ENCODE data around the gene MIB1. TPM values are rescaled to one million over a fixed set of nuclear protein-coding genes. Genes with fewer than 3 reads are reported as not detected.
A peak's percentile ranks its signal among the peaks of the same experiment; 100 is the strongest.

The MIB1 gene
- 24.4 and 25.5 TPM in 2 replicates for total RNA-seq
- 22.8 TPM for total RNA-seq (2013)
- 1.8 and 3.4 TPM in 2 replicates for polyA plus RNA-seq
- 9.1 and 10.5 TPM in 2 replicates for polyA minus RNA-seq

GRCh38 chr18:21740538-21741311 lies at the start of gene MIB1:
TSS of gene MIB1 (plus strand) at chr18:21740792. CDS start at chr18:21741584, 792 bp downstream.
- no peaks in the 10 kb centered on the region for H3K27me3 Mint-ChIP-seq
- peak within 1 kb of the TSS; percentile 95 for H3K4me3 Mint-ChIP-seq
- H3K4me1 ChIP-seq (ENCODE audit: control insufficient read depth in 2 of 2, insufficient read depth in 2 of 2, low read length in 2 of 2) = peaks cover 9 to 13% of the 10 kb centered on the region in 2 donors
- H3K4me3 ChIP-seq (ENCODE audit: control extremely low read depth in 1 of 5, extremely low read depth in 1 of 5, insufficient read depth in 1 of 5, low read depth in 2 of 5, low read length in 4 of 5) = peak within 1 kb of the TSS; percentile 51 to 98 (median 94)
- WGBS (ENCODE audit: insufficient coverage) = under 1% methylated on average over 76 of the region's 76 CpGs
- peak within 1 kb of the TSS; percentile 95 for H3K9ac ChIP-seq (ENCODE audit: low read length)
- CTCF ChIA-PET = interaction anchor here (1.0 to 1.2 kb wide), 3 partner anchors 36 to 140 kb away, joined by 3 to 10 read pairs (median 5); partner anchors contain the start of genes ABHD3 and ESCO1
- H3K9me3 ChIP-seq (ENCODE audit: control extremely low read depth in 1 of 3, control insufficient read depth in 2 of 3, insufficient read depth in 1 of 3, low read length in 2 of 3) = no peaks in the 10 kb centered on the region
- no peak for TF ChIP-seq EZH2 (IDR thresholded peaks at IDR 0.05; ENCODE audit: borderline replicate concordance, insufficient read depth, low read depth, low read length, poor library complexity, severe bottlenecking)
- no peak for TF ChIP-seq CTCF (IDR thresholded peaks at IDR 0.05)
- intact Hi-C loops (cut with micrococcal nuclease) = loop anchor here (1.0 to 2.0 kb wide), 4 partner anchors 36 to 140 kb away; partner anchors contain the start of genes ABHD3, ESCO1 and SNRPD1
- peak within 1 kb of the TSS; percentile 86 for H3K27ac ChIP-seq (ENCODE audit: low read length in 2 of 2)
- H3K4me1 Mint-ChIP-seq = peaks cover 30% of the 10 kb centered on the region
- DNase-seq = peak; percentile 98
- H3K27me3 ChIP-seq (replicated peaks in 1 of 4; ENCODE audit: control extremely low read depth in 1 of 4, control insufficient read depth in 3 of 4, insufficient read depth in 4 of 4, low read length in 3 of 4) = no peaks in the 10 kb centered on the region
- POLR2A ChIA-PET = interaction anchor here (0.5 to 2.8 kb wide), 5 partner anchors 8 to 193 kb away, joined by 3 to 16 read pairs (median 5); partner anchors contain the start of genes ABHD3, ESCO1 and SNRPD1
- peaks cover 5% of the 10 kb centered on the region for H4K20me1 ChIP-seq (ENCODE audit: control insufficient read depth, insufficient read depth, low read length, poor library complexity, severe bottlenecking)
- no peaks in the 10 kb centered on the region for H3K36me3 ChIP-seq (replicated peaks in 1 of 2; ENCODE audit: control extremely low read depth in 1 of 2, control insufficient read depth in 1 of 2, extremely low read depth in 1 of 2, insufficient read depth in 2 of 2, low read length in 1 of 2)
- H2AFZ ChIP-seq (ENCODE audit: insufficient read depth, low read depth, low read length, poor library complexity, severe bottlenecking) = peak within 1 kb of the TSS; percentile 99
- H3K4me2 ChIP-seq (replicated peaks; ENCODE audit: low read depth, low read length, poor library complexity, severe bottlenecking) = peak within 1 kb of the TSS; percentile 99
- peaks cover 17% of the 10 kb centered on the region for H3K79me2 ChIP-seq (ENCODE audit: control insufficient read depth, insufficient read depth, low read length)
- H3K9me3 Mint-ChIP-seq (ENCODE audit: insufficient read depth) = no peaks in the 10 kb centered on the region
- peak within 1 kb of the TSS; percentile 97 for H3K27ac Mint-ChIP-seq
- ATAC-seq (ENCODE audit: low read depth) = peak; percentile 98

DNA sequence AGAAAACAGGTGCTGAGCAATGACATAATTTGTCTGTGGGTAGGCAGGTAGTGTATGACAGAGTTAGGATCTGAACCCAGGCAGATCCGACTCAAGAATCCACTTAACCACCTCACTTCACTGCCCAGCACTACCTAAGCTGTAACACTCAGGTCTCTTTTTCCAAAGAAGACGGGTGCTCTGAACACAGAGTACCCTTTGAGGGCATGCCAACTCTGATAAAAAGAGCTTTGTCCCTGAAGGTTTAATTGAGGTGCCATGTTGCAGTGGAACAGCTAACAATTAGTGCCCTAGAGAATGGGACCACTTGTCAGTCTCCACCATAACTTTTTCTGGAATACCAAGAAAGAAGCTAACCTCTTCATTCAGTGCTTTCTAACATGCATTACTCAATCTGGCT lies 47.3 kb upstream of the MIB1 start:
- Histone ChIP-seq H3K9me3 (ENCODE audit: control extremely low read depth in 1 of 3, control insufficient read depth in 2 of 3, insufficient read depth in 1 of 3, low read length in 2 of 3) (peaks cover 2 to 9% (median 6%) of the 10 kb centered on the region in 3 donors), H3K9ac (ENCODE audit: low read length) (no peak overlapping the region), H3K4me1 (ENCODE audit: control insufficient read depth in 2 of 2, insufficient read depth in 2 of 2, low read length in 2 of 2) (no peaks in the 10 kb centered on the region), H3K4me3 (ENCODE audit: control extremely low read depth in 1 of 5, extremely low read depth in 1 of 5, insufficient read depth in 1 of 5, low read depth in 2 of 5, low read length in 4 of 5) (no peak overlapping the region), H3K36me3 (replicated peaks in 1 of 2; ENCODE audit: control extremely low read depth in 1 of 2, control insufficient read depth in 1 of 2, extremely low read depth in 1 of 2, insufficient read depth in 2 of 2, low read length in 1 of 2) (peaks cover 6 to 25% of the 10 kb centered on the region in 2 experiments), H3K27me3 (replicated peaks in 1 of 4; ENCODE audit: control extremely low read depth in 1 of 4, control insufficient read depth in 3 of 4, insufficient read depth in 4 of 4, low read length in 3 of 4) (no peaks in the 10 kb centered on the region), H3K27ac (ENCODE audit: low read length in 2 of 2) (no peak overlapping the region), H3K79me2 (ENCODE audit: control insufficient read depth, insufficient read depth, low read length) (peaks cover 11% of the 10 kb centered on the region), H2AFZ (ENCODE audit: insufficient read depth, low read depth, low read length, poor library complexity, severe bottlenecking) (no peak overlapping the region), H4K20me1 (ENCODE audit: control insufficient read depth, insufficient read depth, low read length, poor library complexity, severe bottlenecking) (no peaks in the 10 kb centered on the region), H3K4me2 (replicated peaks; ENCODE audit: low read depth, low read length, poor library complexity, severe bottlenecking) (no peak overlapping the region)
- no CpG with 5 or more reads among the region's 2 CpGs for WGBS (ENCODE audit: insufficient coverage)
- POLR2A ChIA-PET = no interaction called here
- no peaks in the 10 kb centered on the region for H3K27me3 Mint-ChIP-seq
- no peak overlapping the region for H3K4me3 Mint-ChIP-seq
- no peak for ATAC-seq (ENCODE audit: low read depth)
- intact Hi-C loops (cut with micrococcal nuclease) = no loop called here
- CTCF ChIA-PET = interaction anchor here (2.0 kb wide), 1 partner anchor 8 kb away, joined by 5 read pairs; no protein-coding TSS in a partner anchor
- TF ChIP-seq EZH2 (IDR thresholded peaks at IDR 0.05; ENCODE audit: borderline replicate concordance, insufficient read depth, low read depth, low read length, poor library complexity, severe bottlenecking) (no peak), CTCF (IDR thresholded peaks at IDR 0.05) (no peak)
- H3K27ac Mint-ChIP-seq = no peak overlapping the region
- H3K9me3 Mint-ChIP-seq (ENCODE audit: insufficient read depth) = peaks cover 6% of the 10 kb centered on the region
- H3K4me1 Mint-ChIP-seq = peaks cover 8% of the 10 kb centered on the region
- no peak for DNase-seq
